Activated T-helper 2 cell treated with anti-CD3 and anti-CD28 coated beads, Interferon-gamma antibody, Interleukin-2, Interleukin-4, amounts not matched to agents 10 μg/mL and 5 μg/mL and 100 μg/mL, durations not matched to agents 14 hours and 24 hours and 36 hours (primary cell): ENCODE results near the gene ZNF513. TPM values are rescaled to one million over a fixed set of nuclear protein-coding genes. Genes with fewer than 3 reads are reported as not detected.

Experiments
- DNase-seq: peaks from one replicate; pipeline ENCODE4 v3.0.0; 2021; ENCODE audit warnings: low spot score
- H3K27ac Mint-ChIP-seq: one replicate; pipeline ENCODE4 v1.8.0; 2021; ENCODE audit warnings: mixed read lengths
- H3K27me3 Mint-ChIP-seq: one replicate; pipeline ENCODE4 v1.8.0; 2021; ENCODE audit warnings: low read depth, mixed read lengths
- H3K36me3 Mint-ChIP-seq: one replicate; pipeline ENCODE4 v1.8.0; 2021; ENCODE audit warnings: low read depth, mixed read lengths
- H3K4me1 Mint-ChIP-seq: one replicate; pipeline ENCODE4 v1.8.0; 2021; ENCODE audit warnings: low read depth, mixed read lengths
- H3K4me3 Mint-ChIP-seq: one replicate; pipeline ENCODE4 v1.8.0; 2021; ENCODE audit warnings: low read depth, mild to moderate bottlenecking, moderate library complexity, mixed read lengths
- H3K9me3 Mint-ChIP-seq: one replicate; pipeline ENCODE4 v1.8.0; 2021; ENCODE audit warnings: mixed read lengths
- intact Hi-C: fragments of 100-400 bp; cut with micrococcal nuclease; formaldehyde crosslinking; loops from one replicate; pipeline ENCODE4 v1.15.1; 2023
- total RNA-seq: library from RNA; stranded (reverse); gene quantifications from 2 replicates; pipeline ENCODE4 v1.2.3, GENCODE V29; 2022

Gene ZNF513
- total RNA-seq, 1 donor from 2014 or later, result 12.8 TPM

DNA sequence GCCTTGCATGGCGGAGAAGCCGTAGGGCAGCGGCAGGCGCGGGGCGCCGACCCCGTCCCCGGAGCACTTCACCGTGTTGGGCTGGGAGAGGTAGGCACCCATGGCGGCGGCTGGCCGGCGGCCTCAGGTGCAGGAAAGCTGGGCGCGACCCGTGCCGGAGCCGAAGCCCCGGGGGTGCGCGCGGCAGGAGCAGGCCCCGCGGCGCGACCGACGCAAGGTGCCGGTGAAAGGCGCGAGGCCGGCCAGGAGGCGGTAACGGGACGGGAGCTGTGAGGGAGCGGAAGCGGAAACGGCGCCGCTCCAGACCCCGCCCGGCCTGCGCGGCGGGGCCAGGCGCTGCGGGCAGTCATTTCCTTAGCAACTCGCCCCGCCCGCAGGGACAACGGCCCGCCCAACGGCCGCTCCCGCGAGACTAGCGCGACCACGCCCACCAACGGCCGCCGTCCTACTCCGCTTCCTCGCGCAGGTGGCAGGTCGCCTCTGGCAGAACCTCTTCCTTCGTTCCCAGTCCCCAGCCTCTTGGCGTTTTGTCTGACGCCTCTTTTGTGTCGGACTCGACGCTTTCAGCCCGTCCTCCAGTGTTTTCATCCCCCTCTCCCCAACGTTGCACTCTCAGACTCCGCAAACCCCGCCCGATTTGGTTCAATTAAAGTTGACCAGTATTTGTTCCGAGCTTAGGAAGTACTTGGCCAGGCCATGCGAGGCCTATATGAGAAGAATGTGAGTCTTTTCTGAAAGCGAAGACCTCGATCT lies 29.0 kb upstream of the ZNF513 start, which contains the start of gene PPM1G:
TSS of gene PPM1G (minus strand) at position 271 of the 753 bp plus-strand sequence. CDS start at position 102, 169 bp downstream.
- Mint-ChIP-seq H3K27me3 (peaks cover 3% of the 10 kb centered on the region), H3K27ac (peak within 1 kb of the TSS; percentile 88), H3K4me1 (peaks cover 20% of the 10 kb centered on the region), H3K36me3 (peaks cover 27% of the 10 kb centered on the region), H3K9me3 (no peaks in the 10 kb centered on the region), H3K4me3 (peak within 1 kb of the TSS; percentile 89)
- peak; percentile 96 for DNase-seq
- intact Hi-C loops, result loop anchor here (1.0 to 2.0 kb wide), 3 partner anchors 19 to 53 kb away; partner anchors contain the start of genes EIF2B4, GTF3C2, NRBP1 and SNX17

DNA sequence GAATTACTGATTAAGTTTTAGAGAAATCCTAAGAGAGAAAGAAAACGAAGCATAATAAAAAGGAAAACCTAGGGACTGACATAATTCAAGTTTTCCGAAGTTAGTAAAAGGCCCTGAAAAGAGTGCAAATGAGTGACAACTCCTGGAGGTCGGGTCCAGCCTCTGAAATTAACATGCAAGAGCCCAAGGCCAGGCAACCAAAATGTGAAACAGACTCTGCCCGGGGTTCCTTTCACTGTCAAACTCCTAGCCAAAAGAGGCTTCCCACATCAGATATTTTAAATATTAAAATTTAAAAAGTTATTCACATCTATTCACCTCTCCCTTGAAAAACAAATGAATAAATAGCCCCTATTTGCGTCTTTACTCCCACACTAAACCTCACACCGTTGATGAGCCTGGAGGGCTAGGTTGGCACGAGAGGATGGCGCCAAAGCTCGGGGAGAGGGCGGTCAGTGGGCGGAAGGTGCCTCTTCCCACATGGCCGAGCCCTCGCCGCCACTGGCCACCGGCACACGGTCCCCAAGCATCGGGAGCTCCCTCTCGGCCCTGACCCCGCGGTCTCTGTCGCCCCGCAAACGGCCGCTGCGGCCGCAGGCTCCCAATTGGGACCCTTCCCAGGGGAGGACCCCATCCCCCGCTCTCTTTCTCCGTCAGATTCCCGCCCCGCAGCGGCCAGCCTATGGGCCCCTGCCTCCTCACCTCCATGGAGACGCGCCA lies 28.2 kb upstream of the ZNF513 start:
- Mint-ChIP-seq H3K27me3 (peaks cover 3% of the 10 kb centered on the region), H3K4me3 (peak overlapping the region; percentile 89), H3K36me3 (peaks cover 33% of the 10 kb centered on the region), H3K27ac (peak overlapping the region; percentile 74), H3K9me3 (no peaks in the 10 kb centered on the region), H3K4me1 (peaks cover 20% of the 10 kb centered on the region)
- peak; percentile 20 for DNase-seq
- intact Hi-C loops, result loop anchor here (1.0 to 2.0 kb wide), 3 partner anchors 20 to 52 kb away; partner anchors contain the start of genes EIF2B4, GTF3C2, NRBP1 and SNX17

DNA sequence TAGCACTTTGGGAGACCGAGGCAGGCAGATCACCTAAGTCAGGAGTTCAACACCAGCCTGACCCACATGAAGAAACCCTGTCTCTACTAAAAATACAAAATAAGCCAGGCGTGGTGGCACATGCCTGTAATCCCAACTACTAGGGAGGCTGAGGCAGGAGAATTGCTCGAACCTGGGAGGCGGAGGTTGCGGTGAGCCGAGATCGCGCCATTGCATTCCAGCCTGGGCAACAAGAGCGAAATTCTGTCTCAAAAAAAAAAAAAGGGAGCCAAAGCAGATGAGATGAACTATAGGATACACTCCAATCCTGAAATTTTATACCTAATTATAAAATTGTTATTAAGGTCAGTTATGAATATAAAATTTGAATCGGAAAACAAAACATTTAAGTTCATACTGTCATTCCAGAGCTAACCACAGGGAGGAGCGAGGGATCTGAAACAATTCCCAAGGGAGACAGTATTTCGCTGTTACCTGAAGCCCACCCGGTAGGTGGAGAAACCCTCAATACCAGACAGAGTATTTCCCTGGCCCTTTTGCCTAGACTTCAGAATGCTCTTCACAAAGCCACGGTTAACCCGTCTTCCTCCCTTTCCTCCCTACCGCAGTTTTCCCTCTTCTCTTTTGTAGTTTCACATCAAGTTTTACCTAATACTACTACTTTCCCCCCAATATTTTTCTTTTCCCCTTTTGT lies 27.4 kb upstream of the ZNF513 start:
- peak overlapping the region; percentile 89 for H3K4me3 Mint-ChIP-seq
- intact Hi-C loops, result loop anchor here (2.0 kb wide), 1 partner anchor 37 kb away; the partner anchor contains the start of genes EIF2B4 and SNX17
- peaks cover 38% of the 10 kb centered on the region for H3K36me3 Mint-ChIP-seq

DNA sequence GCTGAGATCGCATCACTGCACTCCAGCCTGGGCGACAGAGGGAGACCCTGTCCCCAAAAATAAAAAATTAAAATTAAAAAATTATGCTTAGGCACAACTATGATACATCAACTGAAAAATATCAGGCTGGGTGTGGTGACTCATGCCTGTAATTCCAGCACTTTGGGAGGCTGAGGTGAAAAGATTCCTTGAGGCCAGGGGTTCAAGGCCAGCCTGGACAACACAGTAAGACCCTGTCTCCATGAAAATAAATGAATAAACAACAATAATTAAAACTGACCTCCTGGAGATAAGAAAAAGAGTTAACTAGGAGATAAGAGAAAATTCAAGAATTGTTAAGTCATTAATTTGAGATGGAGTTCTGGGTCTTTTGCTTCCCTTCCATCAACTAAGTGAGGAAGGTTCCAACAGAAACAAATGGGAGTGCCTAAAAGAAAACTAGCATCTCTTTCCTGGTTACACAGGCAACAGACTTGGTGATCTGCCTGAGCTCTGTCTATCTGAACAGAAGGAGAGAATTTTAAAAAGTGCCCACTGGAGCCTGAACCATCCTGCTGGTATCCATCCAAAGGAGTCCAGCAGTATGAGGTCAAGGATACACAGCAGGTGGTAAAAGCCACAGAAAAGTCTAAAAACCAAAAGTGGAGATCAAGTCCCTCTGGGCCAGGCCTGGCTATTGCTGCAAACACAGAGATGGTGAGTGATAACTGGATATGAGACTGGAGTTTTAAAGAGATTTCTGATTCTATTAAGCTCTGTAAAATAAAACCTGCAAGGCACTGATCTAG lies 20.0 kb upstream of the ZNF513 start:
- no peak overlapping the region for H3K4me3 Mint-ChIP-seq
- peaks cover 22% of the 10 kb centered on the region for H3K4me1 Mint-ChIP-seq
- intact Hi-C loops, result no loop called here
- no peaks in the 10 kb centered on the region for H3K27me3 Mint-ChIP-seq
- peaks cover 50% of the 10 kb centered on the region for H3K36me3 Mint-ChIP-seq
- DNase-seq, result no peak
- peak overlapping the region; percentile 29 for H3K27ac Mint-ChIP-seq
- H3K9me3 Mint-ChIP-seq, result no peaks in the 10 kb centered on the region

More for the DNA sequence above, 27.4 kb upstream of the ZNF513 start:
- no peak for DNase-seq
- Mint-ChIP-seq H3K4me1 (peaks cover 25% of the 10 kb centered on the region), H3K9me3 (no peaks in the 10 kb centered on the region), H3K27ac (peak overlapping the region; percentile 74), H3K27me3 (peaks cover 2% of the 10 kb centered on the region)

DNA sequence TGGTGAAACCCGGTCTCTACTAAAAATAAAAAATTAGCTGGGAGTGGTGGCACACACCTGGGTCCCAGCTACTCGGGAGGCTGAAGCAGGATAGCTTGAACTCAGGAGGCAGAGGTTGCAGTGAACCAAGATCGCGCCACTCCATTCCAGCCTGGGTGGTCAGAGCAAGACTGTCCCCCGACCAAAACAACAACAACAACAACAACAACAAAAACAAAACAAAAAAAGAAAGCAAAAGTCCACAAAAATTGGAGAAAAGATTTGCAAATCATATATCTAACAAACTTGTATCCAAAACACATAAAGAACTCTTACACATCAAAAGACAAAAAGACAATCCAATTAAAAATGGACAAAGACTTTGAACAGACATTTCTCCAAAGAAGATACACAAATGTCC lies 18.4 kb upstream of the ZNF513 start:
- intact Hi-C loops, result no loop called here
- Mint-ChIP-seq H3K4me1 (peaks cover 23% of the 10 kb centered on the region), H3K27me3 (no peaks in the 10 kb centered on the region), H3K4me3 (no peak overlapping the region), H3K36me3 (peaks cover 44% of the 10 kb centered on the region), H3K27ac (peak overlapping the region; percentile 20), H3K9me3 (no peaks in the 10 kb centered on the region)
- DNase-seq, result no peak

DNA sequence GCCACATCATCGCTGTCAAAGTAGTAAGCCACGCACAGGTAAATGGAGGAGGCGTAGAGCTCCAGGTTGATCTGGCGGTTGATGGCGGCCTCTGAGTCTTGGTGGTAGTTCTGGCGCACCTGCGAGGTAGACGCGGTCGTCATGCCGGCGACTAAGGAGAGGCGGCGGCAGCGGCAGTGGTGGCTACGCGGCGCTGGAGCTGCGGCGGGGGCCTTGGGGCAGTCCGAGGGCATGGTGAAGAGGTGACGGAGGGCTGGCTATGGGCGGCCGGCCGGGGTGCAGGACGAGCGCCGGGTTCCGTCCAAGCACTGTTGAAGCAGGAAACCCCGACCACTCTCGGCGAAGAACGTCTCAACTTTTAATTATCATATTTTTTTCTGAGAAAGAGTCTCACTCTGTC lies 12.7 kb upstream of the ZNF513 start:
- Mint-ChIP-seq H3K27ac (no peak overlapping the region), H3K4me1 (peaks cover 27% of the 10 kb centered on the region), H3K9me3 (no peaks in the 10 kb centered on the region)

DNA sequence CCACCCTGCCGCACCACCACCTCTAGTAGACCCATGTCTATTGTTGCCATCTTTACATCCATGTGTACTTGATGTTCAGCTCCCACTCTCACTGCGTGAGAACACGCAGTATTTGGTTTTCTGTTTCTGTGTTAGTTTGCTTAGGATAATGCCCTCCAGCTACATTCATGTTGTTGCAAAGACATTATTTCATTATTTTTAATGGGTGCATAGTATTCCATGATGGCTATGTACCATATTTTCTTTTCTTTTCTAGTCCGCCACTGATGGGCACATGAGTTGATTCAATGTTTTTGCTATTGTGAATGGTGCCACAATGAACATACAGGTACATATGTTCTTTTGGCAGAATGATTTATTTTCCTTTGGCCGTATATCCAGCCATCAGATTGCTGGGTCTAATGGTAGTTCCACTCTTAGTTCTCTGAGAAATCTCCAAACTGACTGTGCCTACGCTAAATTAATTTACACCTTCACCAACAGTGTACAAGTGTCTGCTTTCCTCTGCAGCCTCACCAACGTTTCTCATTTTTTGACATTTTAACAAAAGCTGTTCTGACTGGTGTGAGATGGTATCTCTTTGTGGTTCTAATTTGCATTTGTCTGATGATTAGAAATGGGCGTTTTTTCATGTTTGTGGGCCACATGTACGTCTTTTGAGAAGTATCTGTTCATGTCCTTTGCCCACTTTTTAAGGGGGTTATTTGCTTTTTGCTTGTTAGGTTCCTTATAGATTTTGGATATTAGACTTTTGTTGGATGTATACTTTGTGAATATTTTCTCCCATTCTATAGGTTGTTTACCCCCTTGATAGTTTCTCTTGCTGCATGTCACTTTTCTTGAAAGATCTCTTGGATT lies 10.5 kb upstream of the ZNF513 start:
- Mint-ChIP-seq H3K36me3 (peaks cover 41% of the 10 kb centered on the region), H3K9me3 (no peaks in the 10 kb centered on the region), H3K4me1 (peaks cover 23% of the 10 kb centered on the region), H3K27me3 (no peaks in the 10 kb centered on the region), H3K27ac (peak overlapping the region; percentile 77), H3K4me3 (peak overlapping the region; percentile 23)
- DNase-seq, result no peak
- intact Hi-C loops, result no loop called here

More for the DNA sequence above, 12.7 kb upstream of the ZNF513 start:
- peaks cover 43% of the 10 kb centered on the region for H3K36me3 Mint-ChIP-seq
- intact Hi-C loops, result no loop called here
- no peak for DNase-seq
- no peaks in the 10 kb centered on the region for H3K27me3 Mint-ChIP-seq
- H3K4me3 Mint-ChIP-seq, result no peak overlapping the region

DNA sequence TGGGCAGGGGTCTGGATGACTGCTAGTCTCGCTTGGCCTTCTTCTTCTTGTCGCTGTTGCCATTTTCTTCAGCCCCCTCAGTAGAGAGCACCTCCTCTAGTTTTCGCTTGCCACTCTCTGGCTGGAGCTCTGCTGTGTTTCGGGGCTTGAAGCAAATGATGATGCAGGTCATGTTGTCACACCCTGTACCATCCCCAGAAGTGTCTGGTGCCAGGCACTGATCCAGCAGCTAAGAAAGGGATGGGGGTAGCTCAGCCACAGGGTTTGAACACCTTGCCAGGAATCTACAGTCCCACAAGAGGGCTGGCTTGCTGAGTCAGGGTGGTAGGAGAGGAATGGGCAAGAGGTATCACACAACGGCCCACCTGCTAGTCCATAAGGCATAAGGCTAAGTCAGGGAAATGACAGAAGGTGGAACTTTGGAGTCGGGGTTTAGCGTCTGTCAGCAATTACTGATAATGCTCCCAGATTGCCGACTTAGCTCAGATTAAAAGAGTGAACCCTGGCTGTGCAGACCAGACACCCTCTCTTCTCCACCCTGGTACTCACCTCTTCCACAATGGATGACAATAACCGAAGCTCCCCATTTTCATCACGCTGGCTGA lies 1.1 kb upstream of the ZNF513 start:
- peaks cover 18% of the 10 kb centered on the region for H3K4me1 Mint-ChIP-seq
- intact Hi-C loops, result no loop called here
- peak overlapping the region; percentile 92 for H3K27ac Mint-ChIP-seq
- no peaks in the 10 kb centered on the region for H3K9me3 Mint-ChIP-seq
- no peaks in the 10 kb centered on the region for H3K27me3 Mint-ChIP-seq
- H3K4me3 Mint-ChIP-seq, result peak overlapping the region; percentile 86
- peaks cover 83% of the 10 kb centered on the region for H3K36me3 Mint-ChIP-seq
- DNase-seq, result no peak

DNA sequence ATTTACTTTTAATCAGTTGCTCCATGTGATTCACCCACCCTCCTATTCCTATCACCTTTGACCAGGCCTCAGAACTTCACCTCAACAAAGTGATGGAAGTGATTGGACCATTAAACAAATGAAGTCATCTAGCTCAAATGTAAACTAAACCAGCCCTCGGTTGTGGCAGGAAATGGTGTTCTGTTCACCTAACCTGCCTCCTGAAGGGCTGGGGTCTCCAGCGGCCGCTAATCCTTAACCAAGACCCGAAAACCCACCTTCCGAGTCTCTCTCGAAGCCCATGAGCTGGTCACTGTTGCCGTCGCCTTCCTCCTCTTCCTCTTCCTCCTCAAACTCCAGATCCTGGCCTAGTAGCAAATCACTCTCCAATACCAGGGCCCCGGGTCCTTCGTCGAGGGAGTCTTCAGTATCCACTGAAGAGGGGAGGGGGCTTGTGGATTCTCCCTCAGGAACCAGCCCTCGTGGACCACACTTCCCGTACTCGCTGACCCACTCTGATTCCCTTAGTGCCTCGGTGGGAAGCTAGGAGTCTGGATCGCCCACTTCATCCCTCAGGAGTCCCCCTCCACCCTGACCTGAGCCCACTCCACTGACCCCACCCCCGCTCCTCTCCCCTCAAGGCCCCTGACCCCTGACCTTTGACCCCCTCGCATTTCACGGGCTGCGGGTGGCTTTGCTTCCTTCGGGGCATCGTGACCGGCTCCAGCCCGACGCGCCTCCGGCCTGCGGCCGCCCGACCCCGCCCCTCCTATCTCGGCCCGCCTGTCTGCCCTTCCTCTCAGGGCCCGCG lies 503 bp downstream of the ZNF513 start:
- H3K27ac Mint-ChIP-seq, result peak overlapping the region; percentile 89
- peak overlapping the region; percentile 86 for H3K4me3 Mint-ChIP-seq
- no peak for DNase-seq
- intact Hi-C loops, result loop anchor here (1.0 kb wide), 1 partner anchor 10 kb away; the partner anchor contains the start of genes EIF2B4 and SNX17
- peaks cover 89% of the 10 kb centered on the region for H3K36me3 Mint-ChIP-seq
- no peaks in the 10 kb centered on the region for H3K9me3 Mint-ChIP-seq
- peaks cover 18% of the 10 kb centered on the region for H3K4me1 Mint-ChIP-seq
- no peaks in the 10 kb centered on the region for H3K27me3 Mint-ChIP-seq

DNA sequence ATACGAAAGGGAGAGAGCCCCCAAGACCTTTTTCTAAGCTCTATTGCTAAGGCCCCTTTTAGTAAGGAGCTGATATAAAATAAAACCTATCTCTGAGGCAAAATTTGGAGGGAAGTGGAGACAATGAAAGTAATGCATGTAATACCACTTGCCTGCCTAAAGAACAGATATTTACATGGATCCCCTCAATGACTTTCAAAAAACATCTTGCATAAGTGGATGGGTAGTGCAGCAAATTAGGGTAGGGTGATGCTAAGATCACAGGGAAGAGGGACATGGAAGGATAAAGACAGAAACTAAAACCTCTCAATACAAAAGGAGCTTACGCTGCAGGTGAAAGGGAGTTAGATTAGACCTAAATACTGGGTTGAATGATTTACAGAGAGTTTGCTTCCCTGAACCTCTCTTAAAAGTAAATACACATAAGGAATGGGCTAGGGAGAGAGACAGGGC lies 1.1 kb downstream of the ZNF513 start:
- peaks cover 18% of the 10 kb centered on the region for H3K4me1 Mint-ChIP-seq
- H3K27me3 Mint-ChIP-seq, result no peaks in the 10 kb centered on the region
- H3K9me3 Mint-ChIP-seq, result no peaks in the 10 kb centered on the region
- peak overlapping the region; percentile 86 for H3K4me3 Mint-ChIP-seq
- peak overlapping the region; percentile 89 for H3K27ac Mint-ChIP-seq
- intact Hi-C loops, result no loop called here
- DNase-seq, result no peak
- H3K36me3 Mint-ChIP-seq, result peaks cover 90% of the 10 kb centered on the region
